Coronary artery (tissue), 2 donors: Measurements from ENCODE around the gene ZNF324B.
"Not testable (repeated sequence)": the region's sequence is repeated elsewhere in the genome, so short reads cannot be mapped to it uniquely, and the experiment has no call there.

ENCODE experiments used
- DNase-seq: peaks from one replicate; pipeline ENCODE4 v3.0.0-alpha.2; 2017; ENCODE audit warnings: low spot score
- H3K27ac ChIP-seq, 2 donors: fragments of 200-600 bp; sonication (generic); one replicate each; pipeline ENCODE4 v1.5.1; 2016 to 2019
- H3K4me3 ChIP-seq: fragments of 200-600 bp; sonication (generic); 2 replicates; pipeline ENCODE4 v1.5.1; 2016; ENCODE audit warnings: mild to moderate bottlenecking, moderate library complexity
- CTCF ChIP-seq: fragments of 200-600 bp; sonication (generic); IDR thresholded peaks from one replicate; pipeline ENCODE4 v1.5.1; 2019; ENCODE audit warnings: antibody characterized with exemption

The ZNF324B gene

GRCh38 chr19:58439576-58440554, 11.6 kb upstream of the ZNF324B start, which contains the start of gene ZNF132:
Gene ZNF132 (minus strand): TSS chr19:58440153. CDS start chr19:58439821, 332 bp downstream.
- Histone ChIP-seq H3K27ac (peak within 1 kb of the TSS; percentile 67 to 91), H3K4me3 (peak within 1 kb of the TSS; percentile 83)
- DNase-seq = peak; percentile 99
- TF ChIP-seq CTCF = no peak

- TF ChIP-seq CTCF = no peak
- Histone ChIP-seq H3K4me3 (peak overlapping the region; percentile 83), H3K27ac (peak overlapping the region; percentile 67 to 91)
- DNase-seq = no peak
Observed at GRCh38 chr19:58440556-58440955, 10.9 kb upstream of the ZNF324B start.

GRCh38 chr19:58442986-58443385, 8.4 kb upstream of the ZNF324B start:
- not testable (repeated sequence) for H3K27ac ChIP-seq, DNase-seq, H3K4me3 ChIP-seq

GRCh38 chr19:58448860-58449259, 2.6 kb upstream of the ZNF324B start:
- not testable (repeated sequence) for DNase-seq, H3K4me3 ChIP-seq, H3K27ac ChIP-seq

GRCh38 chr19:58449980-58450379, 1.4 kb upstream of the ZNF324B start:
- not testable (repeated sequence) for H3K4me3 ChIP-seq, H3K27ac ChIP-seq, DNase-seq

- no peak for TF ChIP-seq CTCF
- DNase-seq = no peak
- Histone ChIP-seq H3K4me3 (peak overlapping the region; percentile 97), H3K27ac (no peak overlapping the region)
Observed at GRCh38 chr19:58450856-58451357, 515 bp upstream of the ZNF324B start.

- Histone ChIP-seq H3K4me3 (no peak overlapping the region), H3K27ac (no peak overlapping the region)
- no peak for DNase-seq
- TF ChIP-seq CTCF = no peak
Observed at GRCh38 chr19:58453743-58454142, 2.3 kb downstream of the ZNF324B start.

- no peak for TF ChIP-seq CTCF
- Histone ChIP-seq H3K4me3 (no peak overlapping the region), H3K27ac (no peak overlapping the region)
- DNase-seq = no peak
Observed at GRCh38 chr19:58455306-58455705, 3.9 kb downstream of the ZNF324B start.
